NOMO-1 (cell line): Measurements from ENCODE around the gene ZNF224.
A peak's percentile ranks its signal among the peaks of the same experiment; 100 is the strongest.

Experiments
- DNase-seq, 2 experiments: peaks; one replicate each; lab custom pipeline; 2025; ENCODE audit not compliant: unreplicated experiment in 2 of 2; lab: John Stamatoyannopoulos, UW

Gene ZNF224

DNA sequence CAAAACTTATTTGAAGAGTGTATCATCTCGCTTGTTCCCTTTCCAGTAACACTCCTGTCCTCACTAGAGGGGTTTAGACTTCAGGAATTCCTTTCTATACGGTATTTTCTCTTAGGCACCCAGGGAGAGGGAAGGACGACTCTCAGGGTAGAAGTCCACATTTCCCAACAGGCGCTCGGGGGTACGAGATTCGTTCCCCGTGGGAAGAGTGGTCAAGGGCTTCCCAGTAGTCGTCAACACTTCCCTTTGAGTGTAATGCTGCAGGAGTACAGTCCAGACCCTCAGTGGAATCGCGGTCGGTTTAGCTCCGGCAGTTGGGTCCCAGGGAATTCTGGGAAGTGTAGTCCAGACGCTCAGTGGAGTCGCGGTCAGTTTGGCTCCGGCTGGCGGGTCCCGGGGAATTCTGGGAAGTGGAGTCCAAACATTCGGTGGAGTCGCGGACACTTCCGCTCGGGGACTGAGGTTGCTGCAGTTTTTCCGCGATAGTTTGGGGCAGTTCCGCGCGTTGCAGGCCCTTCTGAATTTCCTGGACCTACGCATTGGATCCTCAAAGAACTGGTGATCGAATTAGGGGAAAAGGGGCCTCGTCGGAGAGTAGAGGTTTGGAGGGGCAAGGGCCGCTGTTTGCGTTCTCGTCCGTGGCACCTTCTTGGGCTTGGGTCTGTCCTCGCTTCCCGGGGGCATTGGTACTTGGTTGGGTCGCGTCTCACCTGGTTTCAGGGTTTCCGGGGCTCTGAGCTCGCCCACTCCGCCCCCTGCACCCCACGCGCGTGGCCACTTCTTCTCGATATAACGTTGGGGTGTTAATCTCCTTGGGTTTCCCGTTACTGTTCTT is at the start of gene ZNF224:
TSS of gene ZNF224 (plus strand) at position 431 of the 835 bp plus-strand sequence. CDS start 3,513 bp downstream, outside the sequence.
- peak; percentile 84 to 86 for DNase-seq

DNA sequence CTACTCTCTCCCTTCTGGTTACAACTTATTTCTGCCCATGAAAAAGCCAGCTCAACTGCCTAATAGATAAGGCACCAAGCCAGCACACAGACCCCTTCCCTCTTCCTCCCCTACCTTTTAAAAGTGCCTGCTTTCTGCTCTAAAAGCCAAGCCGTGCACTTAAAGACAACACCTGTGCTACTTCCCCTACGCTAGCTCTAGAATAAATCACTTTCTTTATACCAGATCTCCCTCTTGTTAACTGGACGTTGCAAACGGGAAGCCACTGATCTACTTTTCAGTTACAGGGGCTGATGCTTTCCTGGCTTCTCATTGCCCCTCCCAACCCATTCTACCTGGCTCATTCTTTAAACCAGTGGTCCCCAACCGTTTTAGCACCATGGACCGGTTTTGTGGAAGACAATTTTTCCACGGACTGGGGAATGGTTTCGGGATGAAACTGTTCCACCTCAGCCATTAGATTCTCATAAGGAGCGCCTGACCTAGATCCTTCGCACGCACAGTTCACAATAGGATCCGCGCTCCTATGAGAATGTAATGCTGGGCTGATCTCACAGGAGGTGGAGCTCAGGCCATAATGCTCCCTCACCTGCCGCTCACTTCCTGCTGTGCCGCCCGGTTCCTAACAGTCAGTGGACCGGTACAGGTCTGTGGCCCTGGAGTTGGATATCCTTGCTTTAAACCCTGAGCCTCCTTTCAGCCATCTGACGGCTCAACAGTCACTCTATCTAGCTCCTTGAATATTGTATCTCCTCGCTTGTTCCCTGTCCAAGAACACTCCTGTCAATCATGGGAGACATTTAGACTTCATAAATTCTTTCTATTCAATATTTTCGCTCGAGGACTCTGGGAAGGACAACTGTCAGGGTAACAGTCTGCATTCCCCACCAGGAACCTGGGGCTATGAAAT is 43.2 kb upstream of the ZNF224 start:
- DNase-seq, result no peak

DNA sequence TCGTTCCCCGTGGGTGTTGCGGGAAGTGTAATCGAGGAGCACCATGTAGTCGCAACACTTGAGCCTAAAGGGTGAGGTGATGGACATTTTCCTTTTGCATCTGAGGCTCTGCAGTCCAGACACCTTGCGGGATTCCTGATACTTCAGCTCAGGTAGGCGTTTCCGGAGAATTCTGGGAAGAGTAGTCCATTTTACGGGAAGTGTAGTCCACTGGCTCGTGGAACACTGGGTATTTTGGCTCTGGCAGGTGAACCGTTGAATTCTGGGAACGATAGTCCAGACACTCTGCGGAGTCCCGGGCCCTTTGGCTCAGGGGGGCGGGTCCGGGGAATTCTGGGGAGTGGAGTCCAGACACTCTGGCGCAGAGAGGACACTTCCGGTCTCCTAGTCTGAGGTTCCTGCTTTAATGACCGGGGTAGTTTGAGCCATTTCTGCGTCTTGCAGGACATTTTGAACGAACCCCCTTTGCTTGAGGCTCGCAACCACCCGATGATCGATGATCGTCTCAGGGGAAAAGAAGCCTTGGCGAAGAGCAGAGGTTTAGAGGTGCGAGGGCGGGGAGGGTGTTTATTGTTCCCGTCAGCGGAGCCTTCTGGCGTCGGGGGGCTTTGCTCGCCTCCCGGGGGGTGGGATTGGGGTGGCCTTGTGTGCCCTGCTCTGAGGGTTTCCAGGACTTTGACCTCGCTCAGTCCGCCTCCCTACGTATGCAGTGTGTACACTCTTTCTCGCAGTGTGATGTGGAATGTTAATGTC is 42.3 kb upstream of the ZNF224 start, which contains the start of gene ZNF223:
TSS of gene ZNF223 (plus strand) at position 387 of the 753 bp plus-strand sequence. CDS start 3,141 bp downstream, outside the sequence.
- peak; percentile 58 to 59 for DNase-seq

DNA sequence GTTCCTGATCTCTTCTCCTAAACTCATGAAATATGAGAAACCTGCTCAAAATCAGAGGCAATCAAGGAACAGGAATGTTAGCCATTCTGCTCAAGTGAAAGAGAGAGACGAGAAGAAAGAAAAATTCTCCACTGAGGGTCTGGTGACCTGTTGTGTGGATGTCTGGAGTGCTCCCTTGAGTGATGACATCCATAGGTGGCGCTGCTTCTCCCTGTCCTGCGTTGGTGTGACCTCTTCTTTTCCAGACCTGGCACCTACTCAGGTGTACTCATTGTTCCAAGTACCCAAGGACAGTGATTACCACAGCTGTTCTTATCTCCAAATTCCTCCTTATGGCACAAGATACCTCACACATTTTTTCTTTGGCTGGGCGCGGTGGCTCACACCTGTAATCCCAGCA is 38.3 kb upstream of the ZNF224 start:
- no peak for DNase-seq

- DNase-seq, result no peak
Observed at GRCh38 chr19:44059229-44059628, 34.9 kb upstream of the ZNF224 start.

GRCh38 chr19:44061038-44061437 is 33.1 kb upstream of the ZNF224 start:
- no peak for DNase-seq

DNA sequence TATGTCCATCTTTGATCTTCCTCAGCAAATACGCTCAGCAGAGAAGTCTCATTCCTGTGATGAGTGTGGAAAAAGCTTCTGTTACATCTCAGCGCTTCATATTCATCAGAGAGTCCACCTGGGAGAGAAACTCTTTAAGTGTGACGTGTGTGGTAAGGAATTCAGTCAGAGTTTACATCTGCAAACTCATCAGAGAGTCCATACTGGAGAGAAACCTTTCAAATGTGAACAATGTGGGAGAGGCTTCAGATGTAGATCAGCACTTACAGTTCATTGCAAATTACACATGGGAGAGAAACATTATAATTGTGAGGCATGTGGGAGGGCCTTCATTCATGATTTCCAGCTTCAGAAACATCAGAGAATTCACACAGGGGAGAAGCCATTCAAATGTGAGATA is 27.9 kb upstream of the ZNF224 start:
- DNase-seq, result no peak

GRCh38 chr19:44069415-44069814 is 24.7 kb upstream of the ZNF224 start:
- no peak for DNase-seq

DNA sequence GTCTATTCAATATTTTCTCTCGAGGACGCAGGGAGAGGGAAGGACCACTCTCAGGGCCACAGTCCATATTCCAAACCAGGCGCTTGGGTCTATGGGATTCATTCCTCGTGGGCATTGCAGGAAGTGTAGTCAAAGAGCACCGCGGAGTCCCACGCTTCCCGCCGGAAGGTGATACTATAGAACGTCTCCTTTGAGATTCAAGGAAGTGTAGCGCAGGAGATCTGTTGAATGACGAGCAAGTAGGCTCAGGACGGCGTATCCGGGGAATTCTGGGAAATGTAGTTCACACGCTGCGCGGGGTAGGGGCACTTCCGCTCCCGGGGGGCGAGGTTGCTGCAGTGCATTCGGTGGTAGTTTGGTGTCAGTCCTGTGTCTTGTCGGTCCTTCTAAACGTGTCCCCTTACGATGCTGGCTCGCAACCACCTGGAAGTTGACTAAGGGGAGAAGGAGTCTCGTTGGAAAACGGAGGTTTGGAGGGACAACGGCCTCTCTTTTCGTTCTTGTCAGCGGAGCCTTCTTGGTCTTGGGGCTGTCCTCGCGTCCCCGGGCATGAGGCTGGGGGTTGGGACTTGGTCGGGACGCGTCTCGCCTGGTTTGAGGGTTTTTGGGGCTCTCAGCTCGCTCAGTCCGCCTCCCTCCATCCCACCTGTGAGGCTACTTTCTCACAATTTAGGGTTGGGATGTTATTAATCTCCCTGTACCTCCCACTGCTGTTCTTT is 22.2 kb upstream of the ZNF224 start, which contains the start of gene ZNF284:
TSS of gene ZNF284 (plus strand) at position 336 of the 719 bp plus-strand sequence. CDS start 4,231 bp downstream, outside the sequence.
- peak; percentile 76 to 82 for DNase-seq

GRCh38 chr19:44072543-44073401 is 21.4 kb upstream of the ZNF224 start:
- no peak for DNase-seq

DNA sequence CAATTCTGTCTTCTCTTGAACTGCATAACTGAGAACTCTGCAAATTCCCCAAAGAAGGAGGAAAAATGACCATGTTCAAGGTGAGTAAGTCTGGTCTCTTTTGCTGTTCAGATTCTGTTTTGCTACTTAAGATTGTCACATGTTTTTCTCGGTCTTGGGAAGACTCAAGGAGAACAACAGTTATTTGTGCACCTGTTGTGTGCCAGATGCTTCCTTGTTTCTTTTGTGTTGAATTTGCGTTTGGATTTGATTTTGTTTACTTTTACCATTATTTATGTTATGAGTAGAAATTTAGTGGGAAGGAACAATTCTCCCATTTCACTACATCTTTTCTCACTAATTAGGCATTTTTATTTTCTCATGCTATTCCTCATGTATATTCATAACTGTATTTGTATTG is 17.8 kb upstream of the ZNF224 start:
- no peak for DNase-seq

GRCh38 chr19:44092108-44092507 is 2.1 kb upstream of the ZNF224 start:
- DNase-seq, result no peak

- no peak for DNase-seq
Observed at GRCh38 chr19:44107751-44108150, 13.6 kb downstream of the ZNF224 start.

- no peak for DNase-seq
Observed at GRCh38 chr19:44109458-44109857, 15.3 kb downstream of the ZNF224 start.

DNA sequence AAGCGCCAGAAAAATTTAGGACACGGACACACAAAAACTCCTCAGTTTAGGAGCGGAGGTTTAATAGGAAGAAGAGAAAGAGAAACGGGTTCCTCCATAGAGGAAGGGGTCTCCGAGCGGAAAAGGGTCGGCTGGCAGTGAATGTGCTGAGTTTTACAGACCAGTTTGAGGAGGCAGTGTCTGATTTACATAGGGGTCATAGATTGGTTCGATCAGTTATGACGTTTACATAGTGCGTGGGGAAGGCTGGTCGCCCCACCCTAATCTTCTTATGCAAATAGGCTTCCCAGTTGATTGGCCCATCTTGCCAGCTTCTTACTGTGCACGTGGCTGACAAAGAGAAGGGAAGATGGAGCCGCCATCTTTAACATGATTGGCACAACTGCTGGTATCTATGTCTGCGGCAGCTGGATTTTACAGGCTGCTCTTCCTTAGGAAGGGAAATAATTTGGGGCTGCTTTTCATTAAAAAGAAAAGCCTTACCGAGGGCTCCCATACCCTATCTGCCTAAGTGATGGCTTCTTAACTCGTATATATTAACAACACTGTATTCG is 17.8 kb downstream of the ZNF224 start:
- no peak for DNase-seq

- DNase-seq, result peak in 1 of 2 experiments; percentile 38
Observed at GRCh38 chr19:44112802-44113137, 18.6 kb downstream of the ZNF224 start.

DNA sequence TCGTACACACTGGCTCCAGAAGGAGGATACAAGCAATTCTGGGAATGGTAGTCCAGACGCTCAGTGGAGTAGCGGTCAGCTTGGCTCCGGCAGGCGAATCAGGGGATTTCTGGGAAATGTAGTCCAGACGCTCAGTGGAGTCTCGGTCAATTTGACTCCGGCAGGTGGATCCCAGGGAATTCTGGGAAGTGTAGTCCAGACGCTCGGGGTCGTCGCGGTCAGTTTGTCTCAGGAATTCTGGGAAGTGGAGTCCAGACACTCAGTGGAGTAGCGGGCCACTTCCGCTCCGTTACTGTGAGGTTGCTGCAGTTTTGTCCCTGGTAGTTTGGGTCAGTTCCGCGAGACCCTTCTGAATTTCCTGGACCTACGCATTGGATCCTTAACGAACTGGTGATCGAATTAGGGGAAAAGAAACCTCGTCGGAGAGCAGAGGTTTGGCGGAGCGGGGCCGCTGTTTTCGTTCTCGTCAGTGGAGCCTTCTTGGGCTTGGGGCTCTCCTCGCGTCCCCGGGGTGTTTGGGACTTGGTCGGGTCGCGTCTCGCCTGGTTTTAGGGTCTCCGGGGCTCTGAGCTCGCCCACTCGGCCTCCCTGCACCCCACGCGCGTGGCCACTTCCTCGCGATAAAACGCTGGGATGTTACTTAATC is 19.1 kb downstream of the ZNF224 start, which contains the start of gene ZNF225:
TSS of gene ZNF225 (plus strand) at position 262 of the 646 bp plus-strand sequence. CDS start 2,429 bp downstream, outside the sequence.
- peak; percentile 86 to 94 for DNase-seq

DNA sequence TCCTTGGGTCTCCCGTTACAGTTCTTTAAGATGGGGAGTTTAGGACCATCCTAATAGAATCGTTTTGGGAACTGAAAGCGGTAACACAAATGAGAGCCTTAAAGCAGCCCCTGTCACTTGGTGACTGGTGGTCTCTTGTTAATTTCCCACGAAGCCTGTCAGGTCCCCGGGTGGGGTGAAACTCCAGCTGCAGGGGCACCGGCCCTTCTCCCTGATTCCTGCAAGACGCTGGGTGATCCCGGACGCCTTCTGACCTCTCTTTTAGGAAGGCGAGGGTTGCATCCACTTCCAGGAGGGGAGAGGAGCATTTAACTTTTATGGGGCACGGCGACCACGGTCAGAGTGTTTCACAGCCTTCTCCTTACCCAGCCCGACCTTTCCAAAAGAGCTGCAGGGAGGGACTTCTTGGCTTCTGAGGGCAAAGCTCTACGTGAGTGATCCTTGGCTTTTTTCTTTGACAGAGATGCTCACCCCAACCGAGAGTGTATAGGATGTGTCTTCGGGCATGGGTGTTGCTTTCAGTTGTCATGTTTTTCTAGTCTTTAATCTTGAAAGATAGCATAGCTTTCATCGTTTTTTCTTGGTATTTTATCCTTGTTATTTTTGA is 19.7 kb downstream of the ZNF224 start:
- no peak for DNase-seq
